ENCODE results near the gene RELN.

RELN gene

DNA sequence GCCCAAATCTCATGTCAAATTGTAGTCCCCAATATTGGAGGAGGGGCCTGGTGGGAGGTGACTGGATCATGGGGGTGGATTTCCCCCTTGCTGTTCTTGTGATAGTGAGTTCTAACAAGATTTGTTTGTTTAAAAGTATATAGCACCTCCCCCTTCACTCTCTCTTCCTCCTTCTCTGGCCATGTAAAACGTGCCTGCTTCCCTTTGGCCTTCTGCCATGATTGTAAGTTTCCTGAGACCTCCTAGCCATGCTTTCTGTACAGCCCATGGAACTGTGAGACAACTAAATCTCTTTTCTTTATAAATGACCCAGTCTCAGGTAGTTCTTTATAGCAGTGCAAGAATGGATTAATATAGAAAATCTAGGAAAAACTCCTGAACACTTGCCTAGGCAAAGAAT is 341.3 kb downstream of the RELN start:
- FAIRE-seq (no peak), DNase-seq (ENCODE audit: insufficient read length, low spot score) (no peak)
- TF ChIP-seq, protein P1, sequence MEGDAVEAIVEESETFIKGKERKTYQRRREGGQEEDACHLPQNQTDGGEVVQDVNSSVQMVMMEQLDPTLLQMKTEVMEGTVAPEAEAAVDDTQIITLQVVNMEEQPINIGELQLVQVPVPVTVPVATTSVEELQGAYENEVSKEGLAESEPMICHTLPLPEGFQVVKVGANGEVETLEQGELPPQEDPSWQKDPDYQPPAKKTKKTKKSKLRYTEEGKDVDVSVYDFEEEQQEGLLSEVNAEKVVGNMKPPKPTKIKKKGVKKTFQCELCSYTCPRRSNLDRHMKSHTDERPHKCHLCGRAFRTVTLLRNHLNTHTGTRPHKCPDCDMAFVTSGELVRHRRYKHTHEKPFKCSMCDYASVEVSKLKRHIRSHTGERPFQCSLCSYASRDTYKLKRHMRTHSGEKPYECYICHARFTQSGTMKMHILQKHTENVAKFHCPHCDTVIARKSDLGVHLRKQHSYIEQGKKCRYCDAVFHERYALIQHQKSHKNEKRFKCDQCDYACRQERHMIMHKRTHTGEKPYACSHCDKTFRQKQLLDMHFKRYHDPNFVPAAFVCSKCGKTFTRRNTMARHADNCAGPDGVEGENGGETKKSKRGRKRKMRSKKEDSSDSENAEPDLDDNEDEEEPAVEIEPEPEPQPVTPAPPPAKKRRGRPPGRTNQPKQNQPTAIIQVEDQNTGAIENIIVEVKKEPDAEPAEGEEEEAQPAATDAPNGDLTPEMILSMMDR (IDR thresholded peaks at IDR 0.05; ENCODE audit: insufficient read depth, missing control alignments), result no peak

DNA sequence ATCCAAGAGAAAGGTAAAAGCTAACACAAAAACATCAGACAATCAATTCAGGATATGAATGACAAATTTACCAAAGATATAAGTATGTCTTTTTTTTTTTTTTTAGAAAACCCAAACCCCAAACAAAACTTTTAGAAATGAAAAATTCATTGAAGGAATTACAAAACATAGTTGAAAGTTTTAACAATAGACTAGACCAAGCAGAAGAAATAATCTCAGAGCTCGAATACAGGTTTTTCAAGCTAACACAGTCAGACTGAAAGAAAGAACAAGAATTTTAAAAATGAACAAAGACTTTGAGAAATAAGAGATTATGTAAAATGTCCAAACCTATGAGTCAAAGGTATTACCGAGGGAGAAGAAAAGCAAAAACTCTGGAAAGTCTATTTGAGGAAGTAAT is 345.1 kb downstream of the RELN start:
- DNase-seq (ENCODE audit: insufficient read length, low spot score) (no peak), FAIRE-seq (no peak)
- TF ChIP-seq, protein P1 (IDR thresholded peaks at IDR 0.05; ENCODE audit: insufficient read depth, missing control alignments), result no peak

DNA sequence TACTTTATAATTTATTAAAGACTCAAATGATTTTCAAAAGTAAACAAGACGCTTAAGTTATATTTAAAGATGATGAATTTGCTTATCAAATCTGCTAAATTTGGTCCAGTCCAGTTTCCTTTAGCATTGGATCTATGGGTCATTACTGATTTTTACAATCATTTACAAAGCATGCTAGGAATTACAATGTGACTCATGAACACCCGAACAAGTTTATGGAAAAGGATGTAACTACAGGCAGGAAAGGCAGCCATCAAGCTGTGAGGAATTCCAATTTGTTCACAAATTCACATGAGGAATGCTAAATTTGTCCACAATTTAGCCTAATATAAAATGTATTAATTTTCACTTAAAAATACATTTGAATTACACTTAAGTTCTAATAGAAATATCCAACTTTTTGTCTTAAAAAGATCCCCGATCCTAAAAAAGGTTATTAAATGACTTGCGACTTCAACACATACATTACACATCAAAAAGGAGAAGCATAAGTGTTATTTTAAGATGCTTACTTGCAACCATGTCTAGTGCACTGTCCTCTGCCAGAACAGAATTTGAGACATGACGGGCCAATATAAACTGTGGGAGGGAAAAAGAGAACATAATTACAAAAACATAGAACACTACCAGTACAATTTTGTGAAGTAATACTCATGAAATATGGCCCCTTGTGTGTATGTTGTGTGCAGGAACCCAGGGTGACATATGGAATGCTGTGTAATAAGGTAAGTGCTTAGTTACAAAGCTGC is 349.3 kb downstream of the RELN start:
- DNase-seq (ENCODE audit: insufficient read length, low spot score), result no peak
- no peak for FAIRE-seq
- TF ChIP-seq, protein P1 (IDR thresholded peaks at IDR 0.05; ENCODE audit: insufficient read depth, missing control alignments), result no peak

DNA sequence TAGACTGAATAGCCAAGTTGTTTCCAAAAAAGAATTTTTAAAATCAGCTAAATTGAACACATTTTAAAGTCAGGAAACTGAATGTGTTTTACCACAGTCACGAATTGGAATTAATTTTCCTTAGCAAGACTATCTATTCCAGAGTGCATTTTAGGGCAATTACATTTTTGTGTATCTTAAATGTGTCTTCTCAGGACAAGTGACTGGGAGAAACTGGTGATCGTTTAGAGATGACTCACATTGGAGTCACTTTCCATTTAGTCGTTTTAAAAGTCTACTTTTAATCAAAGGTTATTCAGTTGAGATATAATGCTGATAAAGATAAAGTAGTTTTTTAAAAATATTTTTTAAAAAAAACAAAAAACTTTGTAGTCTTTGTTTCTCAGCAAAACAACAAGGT is 351.7 kb downstream of the RELN start:
- DNase-seq (ENCODE audit: insufficient read length, low spot score) (no peak), FAIRE-seq (no peak)
- TF ChIP-seq, protein P1 (IDR thresholded peaks at IDR 0.05; ENCODE audit: insufficient read depth, missing control alignments), result no peak

DNA sequence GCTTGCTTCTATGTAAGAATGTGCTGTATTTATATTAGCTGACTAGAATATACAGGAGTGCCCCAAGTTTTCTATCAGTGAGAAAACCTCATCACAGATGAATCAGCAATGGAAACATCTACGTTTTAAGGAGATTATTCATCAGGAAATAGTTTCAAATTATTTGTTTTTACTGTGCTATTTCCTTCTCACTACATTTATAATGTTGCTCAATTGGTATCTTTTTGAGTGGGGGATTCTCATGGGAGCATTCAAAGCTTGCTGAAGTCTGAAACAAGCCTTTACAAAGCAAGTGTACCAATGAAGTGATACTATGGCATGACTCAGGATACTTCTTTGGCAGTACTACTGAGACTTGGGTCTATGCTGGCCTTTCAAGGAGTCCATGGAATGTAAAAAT is 352.4 kb downstream of the RELN start:
- FAIRE-seq (no peak), DNase-seq (ENCODE audit: insufficient read length, low spot score) (no peak)
- TF ChIP-seq, protein P1 (IDR thresholded peaks at IDR 0.05; ENCODE audit: insufficient read depth, missing control alignments), result no peak

DNA sequence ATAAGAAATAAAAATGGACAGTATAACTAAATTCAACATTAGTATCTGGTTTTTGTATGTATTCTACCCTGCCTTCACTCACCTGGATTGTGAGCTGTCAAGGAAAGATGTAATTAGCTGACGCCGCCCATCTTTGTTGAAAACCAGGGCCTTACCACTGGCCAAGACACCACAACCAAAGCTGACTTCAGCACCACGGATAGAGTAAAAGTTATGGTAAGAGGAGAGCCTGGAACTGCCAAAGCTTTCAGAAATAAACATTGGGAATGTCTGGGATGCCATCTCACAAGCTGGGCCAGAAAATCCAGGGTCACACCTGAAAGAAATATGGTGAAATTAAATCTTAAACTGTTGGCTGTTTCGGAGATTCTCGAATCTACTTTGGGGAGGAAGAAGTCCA is 353.3 kb downstream of the RELN start:
- TF ChIP-seq, protein P1 (IDR thresholded peaks at IDR 0.05; ENCODE audit: insufficient read depth, missing control alignments), result no peak
- DNase-seq (ENCODE audit: insufficient read length, low spot score), result no peak
- no peak for FAIRE-seq

DNA sequence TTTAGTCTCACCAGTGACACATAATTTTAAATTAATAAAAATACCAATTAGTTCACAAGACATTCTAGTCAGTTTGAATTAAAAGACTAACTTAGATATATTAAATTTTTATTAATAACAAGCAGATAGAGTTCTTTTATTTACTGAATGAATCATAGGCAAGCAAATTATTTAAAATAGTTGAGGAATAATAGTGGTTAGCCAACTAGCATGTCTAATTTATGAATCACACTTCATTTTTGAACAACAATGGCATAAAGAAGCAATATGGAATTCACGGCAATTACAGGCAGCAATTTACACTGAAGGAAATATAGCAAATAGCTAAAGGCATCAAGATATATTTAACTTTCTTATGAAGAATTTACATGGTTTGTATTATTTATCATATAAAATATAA is 356.5 kb downstream of the RELN start:
- FAIRE-seq (no peak), DNase-seq (ENCODE audit: insufficient read length, low spot score) (no peak)
- TF ChIP-seq, protein P1 (IDR thresholded peaks at IDR 0.05; ENCODE audit: insufficient read depth, missing control alignments), result no peak

All from D721Med (cell line).